PC-3 (cell line): ENCODE measurements around the gene AGPAT3.

Source experiments
- CTCF ChIP-seq: fragments of 300-600 bp; sonication (generic); conservative IDR thresholded peaks from 2 replicates; pipeline ENCODE4 v1.5.1; 2017; ENCODE audit warnings: antibody characterized with exemption, low read depth, mild to moderate bottlenecking, low read length
- EZH2 ChIP-seq: fragments of 300-600 bp; sonication (generic); IDR thresholded peaks from one replicate; pipeline ENCODE4 v1.6.1; 2017; ENCODE audit warnings: antibody characterized with exemption, mild to moderate bottlenecking, low read length; ENCODE audit not compliant: unreplicated experiment
- EZH2phosphoT487 ChIP-seq: fragments of 300-600 bp; sonication (generic); IDR thresholded peaks from 2 replicates; pipeline ENCODE4 v1.6.1; 2018; ENCODE audit warnings: mild to moderate bottlenecking, antibody characterized with exemption, low read length, borderline replicate concordance

GRCh38 chr21:44018127-44018526 lies 153.1 kb downstream of the AGPAT3 start:
- TF ChIP-seq CTCF (no peak), EZH2 (no peak), EZH2phosphoT487 (no peak)
